Panc1 (cell line): ENCODE measurements around the gene DPYSL5. TPM values are rescaled to one million over a fixed set of nuclear protein-coding genes. Genes with fewer than 3 reads are reported as not detected.
A peak's percentile ranks its signal among the peaks of the same experiment; 100 is the strongest.

Experiments used
- ATAC-seq: fragments of 200-7000 bp; cut with Tn5 transposase; 2 replicates; pipeline ENCODE4 v1.9.1; 2020; ENCODE audit warnings: mild to moderate bottlenecking, moderate library complexity
- BruUV-seq: library from RNA; stranded (reverse); fragments of 400-500 nt; replicated peaks from 2 replicates; lab custom pipeline; 2021; lab: Mats Ljungman, UMichigan
- CTCF ChIA-PET: fragments of 300-600 bp; sonication (Branson Sonifier 250); formaldehyde crosslinking; loops from one replicate; lab custom pipeline; 2022; ENCODE audit warnings: antibody characterized with exemption; lab: Charles Lee
- POLR2A ChIA-PET: fragments of 300-600 bp; sonication (Branson Sonifier 250); formaldehyde crosslinking; loops from one replicate; lab custom pipeline; 2022; ENCODE audit warnings: antibody characterized with exemption; lab: Charles Lee
- DNase-seq: peaks from one replicate; pipeline ENCODE4 v3.0.0-alpha.2; 2010; ENCODE audit warnings: low read depth, low spot score
- H3K27ac ChIP-seq: 2 replicates; pipeline ENCODE4 v1.5.1; 2011; ENCODE audit warnings: mild to moderate bottlenecking, low read length, inconsistent platforms
- H3K27me3 ChIP-seq: fragments of 200-500 bp; sonication (Bioruptor generic); 2 replicates; pipeline ENCODE4 v1.6.0; 2014; ENCODE audit warnings: low read length, inconsistent platforms; ENCODE audit not compliant: control insufficient read depth, insufficient read depth
- H3K36me3 ChIP-seq: fragments of 200-500 bp; sonication (Bioruptor generic); 2 replicates; pipeline ENCODE4 v1.5.1; 2014; ENCODE audit warnings: inconsistent platforms, mild to moderate bottlenecking, low read length, moderate library complexity; ENCODE audit not compliant: control insufficient read depth, insufficient read depth
- H3K4me1 ChIP-seq: 2 replicates; pipeline ENCODE4 v1.5.1; 2011; ENCODE audit warnings: inconsistent platforms, mild to moderate bottlenecking, low read length, moderate library complexity; ENCODE audit not compliant: control insufficient read depth, insufficient read depth
- H3K4me3 ChIP-seq, 2 experiments: 2 replicates each; pipeline ENCODE4 v1.5.1; 2011 to 2012; ENCODE audit warnings: low read depth in 2 of 2, low read length in 2 of 2, mild to moderate bottlenecking in 2 of 2, inconsistent platforms in 1 of 2, moderate library complexity in 1 of 2
- H3K9me3 ChIP-seq: fragments of 200-500 bp; sonication (Bioruptor generic); 2 replicates; pipeline ENCODE4 v1.5.1; 2014; ENCODE audit warnings: low read depth, mild to moderate bottlenecking, inconsistent platforms, low read length, moderate library complexity; ENCODE audit not compliant: control insufficient read depth, insufficient read depth
- CTCF ChIP-seq: fragments of 450-650 bp; IDR thresholded peaks from 2 replicates; pipeline ENCODE4 v1.5.1; 2017; ENCODE audit warnings: mild to moderate bottlenecking
- POLR2AphosphoS5 ChIP-seq: IDR thresholded peaks from 2 replicates; pipeline ENCODE4 v1.6.1; 2012; ENCODE audit warnings: mild to moderate bottlenecking, low read depth, low read length, moderate library complexity
- REST ChIP-seq, 2 experiments: IDR thresholded peaks; 2 replicates each; pipeline ENCODE4 v1.6.1; 2011 to 2012; ENCODE audit warnings: low read depth in 2 of 2, control low read depth in 1 of 2, low read length in 1 of 2, mild to moderate bottlenecking in 1 of 2, moderate library complexity in 1 of 2; ENCODE audit not compliant: insufficient read depth in 1 of 2
- SIN3A ChIP-seq: IDR thresholded peaks from 2 replicates; pipeline ENCODE4 v1.6.1; 2012; ENCODE audit warnings: low read depth, mild to moderate bottlenecking, low read length, moderate library complexity, borderline replicate concordance; ENCODE audit not compliant: insufficient read depth
- TCF7L2 ChIP-seq: IDR thresholded peaks from 2 replicates; pipeline ENCODE4 v1.6.1; 2011; ENCODE audit warnings: mild to moderate bottlenecking, low read depth, low read length, inconsistent platforms
- in situ Hi-C: cut with HindIII; loops from 2 replicates; pipeline ENCODE4 v1.10.0; 2016; ENCODE audit warnings: low sequenced_read_pairs, low pct_unique_long_range_greater_than_20kb
- intact Hi-C: fragments of 100-400 bp; cut with micrococcal nuclease; formaldehyde crosslinking; loops from one replicate; pipeline ENCODE4 v1.10.0; 2022; ENCODE audit not compliant: unreplicated experiment
- total RNA-seq: library from RNA; stranded (reverse); gene quantifications from one replicate; pipeline ENCODE4 v1.2.1, GENCODE V29; 2021; ENCODE audit not compliant: unreplicated experiment

Gene DPYSL5
- total RNA-seq, 1 experiment from 2014 or later = 0.31 TPM

- Histone ChIP-seq H3K9me3 (no peaks in the 10 kb centered on the region), H3K36me3 (no peaks in the 10 kb centered on the region), H3K4me3 (peak overlapping the region in 1 of 2 experiments; percentile 36; a peak in 2 of 4 replicates), H3K27me3 (peaks cover 33% of the 10 kb centered on the region), H3K4me1 (peaks cover 4% of the 10 kb centered on the region; the same call in 1 of the 2 replicates), H3K27ac (no peak overlapping the region)
- ATAC-seq = no peak
- BruUV-seq = no TSS peak
- no peak for TF ChIP-seq TCF7L2
- no peak for TF ChIP-seq SIN3A
- TF ChIP-seq POLR2AphosphoS5 = no peak
- no peak for TF ChIP-seq REST (IDR thresholded peaks at IDR 0.05; ENCODE audit: insufficient read depth in 1 of 2, low read depth in 2 of 2, low read length in 1 of 2)
- no peak for TF ChIP-seq CTCF
- ChIA-PET CTCF (interaction anchor here (2.6 kb wide), 1 partner anchor 169 kb away, joined by 31 read pairs; no protein-coding TSS in a partner anchor), POLR2A (no interaction called here)
- no peak for DNase-seq
- intact Hi-C loops (loop anchor here (2.0 to 5.0 kb wide), 3 partner anchors 75 to 170 kb away; no protein-coding TSS in a partner anchor), in situ Hi-C loops (no loop called here)
Observed at GRCh38 chr2:26847307-26847654, 651 bp upstream of the DPYSL5 start.

- no peak for DNase-seq
- CTCF ChIA-PET = interaction anchor here (0.6 to 1.9 kb wide), 2 partner anchors 19 to 94 kb away, joined by 3 to 5 read pairs; no protein-coding TSS in a partner anchor
- no peak for TF ChIP-seq CTCF
- TF ChIP-seq SIN3A = no peak
- no peak for TF ChIP-seq REST (IDR thresholded peaks at IDR 0.05; ENCODE audit: insufficient read depth in 1 of 2, low read depth in 2 of 2, low read length in 1 of 2)
- TF ChIP-seq TCF7L2 = no peak
- TF ChIP-seq POLR2AphosphoS5 = no peak
- peak overlapping the region; percentile 29 to 36 for H3K4me3 ChIP-seq
- peaks cover 4% of the 10 kb centered on the region; the same call in 1 of the 2 replicates for H3K4me1 ChIP-seq
- POLR2A ChIA-PET = no interaction called here
- no TSS peak for BruUV-seq
- intact Hi-C loops = loop anchor here (5.0 kb wide), 2 partner anchors 74 to 169 kb away; no protein-coding TSS in a partner anchor
- H3K36me3 ChIP-seq = no peaks in the 10 kb centered on the region
- peaks cover 35% of the 10 kb centered on the region for H3K27me3 ChIP-seq
- no peaks in the 10 kb centered on the region for H3K9me3 ChIP-seq
- peak; percentile 80 for ATAC-seq
- in situ Hi-C loops = no loop called here
- H3K27ac ChIP-seq = no peak overlapping the region
Observed at GRCh38 chr2:26848336-26849055, 564 bp downstream of the DPYSL5 start.
